ENCODE results near the gene SULF2.

The SULF2 gene

DNA sequence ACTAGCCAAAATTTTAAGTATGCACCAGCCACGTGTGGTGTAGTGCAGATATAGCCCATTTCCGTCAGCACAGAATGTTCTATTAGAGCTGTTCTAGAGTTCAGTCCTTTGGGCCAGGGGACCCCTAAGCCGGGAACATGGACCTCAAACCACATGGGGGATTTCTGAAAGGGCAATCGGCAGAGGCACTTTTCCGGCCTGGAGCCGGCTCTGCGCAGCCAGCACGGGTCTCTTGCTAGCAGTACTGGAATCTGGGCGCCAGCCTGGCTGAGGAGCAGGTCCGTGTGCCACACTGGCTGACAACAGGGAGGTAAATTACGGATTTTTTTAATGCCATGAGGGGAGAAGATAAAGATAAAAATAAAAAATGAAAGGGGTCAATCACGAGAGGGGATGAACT is 120.5 kb downstream of the SULF2 start:
- no peak for DNase-seq

- no peak for DNase-seq
These were observed 121.2 kb downstream of the SULF2 start for GRCh38 chr20:47664068-47664437.

GRCh38 chr20:47663354-47664067 is 121.8 kb downstream of the SULF2 start:
- DNase-seq = peak; percentile 61

- DNase-seq = no peak
These were observed 122.6 kb downstream of the SULF2 start for GRCh38 chr20:47662483-47663353.

GRCh38 chr20:47661714-47662113 is 123.6 kb downstream of the SULF2 start:
- no peak for DNase-seq

GRCh38 chr20:47660983-47661700 is 124.1 kb downstream of the SULF2 start:
- no peak for DNase-seq

- no peak for DNase-seq
These were observed 124.7 kb downstream of the SULF2 start for GRCh38 chr20:47660602-47660905.

DNA sequence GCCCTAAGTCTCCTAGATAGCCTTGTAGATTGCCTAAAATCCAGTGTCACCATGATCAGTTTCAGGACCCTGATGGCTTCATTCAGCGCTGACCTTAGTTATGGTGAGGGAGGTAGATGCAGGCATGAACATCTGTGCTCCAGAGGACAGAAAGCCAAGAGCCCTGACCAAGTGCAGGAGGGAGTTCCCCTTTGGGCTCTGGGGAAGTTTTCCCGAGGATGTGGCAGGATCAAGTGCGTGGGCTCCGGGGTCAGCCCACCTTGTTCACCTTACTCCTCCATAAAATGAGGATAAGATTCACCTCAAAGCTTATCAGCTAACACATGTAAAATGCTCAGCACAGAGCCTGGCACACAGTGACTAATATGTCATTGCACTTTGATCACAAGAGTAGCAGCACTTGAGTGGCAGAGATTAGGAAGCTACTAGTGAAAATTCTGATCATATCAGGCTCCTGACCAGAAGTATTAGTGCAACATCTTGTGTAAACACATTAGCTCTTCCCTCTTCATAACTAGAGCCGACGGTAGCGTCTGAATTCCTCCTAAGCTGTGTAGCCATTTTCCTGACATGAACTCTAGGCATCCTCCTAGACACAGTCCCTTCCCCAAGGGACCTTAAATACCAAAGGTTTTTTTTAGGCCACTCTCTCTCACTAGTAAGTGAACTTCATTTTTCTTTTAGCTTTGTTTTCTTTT is 125.2 kb downstream of the SULF2 start:
- no peak for DNase-seq

GRCh38 chr20:47656318-47656717 is 129.0 kb downstream of the SULF2 start:
- no peak for DNase-seq

DNA sequence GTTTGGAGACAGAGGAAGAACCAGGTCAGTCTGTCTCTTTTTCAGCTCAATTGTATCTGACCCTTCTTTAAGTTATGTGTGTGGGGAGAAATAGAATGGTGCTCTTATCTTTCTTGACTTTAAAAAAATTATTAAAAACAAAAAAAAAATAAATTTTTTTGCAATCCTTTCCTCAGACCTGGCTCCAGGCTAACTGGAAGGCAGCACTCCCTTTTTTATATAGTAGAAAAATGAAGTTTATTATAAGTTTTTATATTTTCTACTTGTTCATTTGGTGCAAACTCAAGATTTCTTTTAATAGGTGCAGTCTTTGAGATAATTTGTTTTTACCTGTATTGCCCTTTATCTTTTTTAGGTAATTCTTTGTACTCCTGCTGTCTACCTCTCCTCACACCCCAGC is 129.6 kb downstream of the SULF2 start:
- DNase-seq = no peak

DNA sequence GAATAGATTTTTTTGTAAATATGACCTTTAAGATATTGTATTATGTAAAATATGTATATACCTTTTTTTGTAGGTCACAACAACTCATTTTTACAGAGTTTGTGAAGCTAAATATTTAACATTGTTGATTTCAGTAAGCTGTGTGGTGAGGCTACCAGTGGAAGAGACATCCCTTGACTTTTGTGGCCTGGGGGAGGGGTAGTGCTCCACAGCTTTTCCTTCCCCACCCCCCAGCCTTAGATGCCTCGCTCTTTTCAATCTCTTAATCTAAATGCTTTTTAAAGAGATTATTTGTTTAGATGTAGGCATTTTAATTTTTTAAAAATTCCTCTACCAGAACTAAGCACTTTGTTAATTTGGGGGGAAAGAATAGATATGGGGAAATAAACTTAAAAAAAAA is 130.9 kb downstream of the SULF2 start:
- DNase-seq = no peak

DNA sequence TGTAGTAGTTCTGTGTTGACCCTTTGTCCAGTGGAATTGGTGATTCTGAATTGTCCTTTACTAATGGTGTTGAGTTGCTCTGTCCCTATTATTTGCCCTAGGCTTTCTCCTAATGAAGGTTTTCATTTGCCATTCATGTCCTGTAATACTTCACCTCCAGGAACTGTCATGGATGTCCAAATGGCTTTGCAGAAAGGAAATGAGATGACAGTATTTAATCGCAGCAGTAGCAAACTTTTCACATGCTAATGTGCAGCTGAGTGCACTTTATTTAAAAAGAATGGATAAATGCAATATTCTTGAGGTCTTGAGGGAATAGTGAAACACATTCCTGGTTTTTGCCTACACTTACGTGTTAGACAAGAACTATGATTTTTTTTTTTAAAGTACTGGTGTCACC is 131.4 kb downstream of the SULF2 start:
- DNase-seq = no peak

GRCh38 chr20:47652794-47653193 is 132.5 kb downstream of the SULF2 start:
- DNase-seq = no peak

- no peak for DNase-seq
These were observed 133.0 kb downstream of the SULF2 start for GRCh38 chr20:47652301-47652700.

GRCh38 chr20:47648943-47649342 is 136.3 kb downstream of the SULF2 start:
- no peak for DNase-seq

DNA sequence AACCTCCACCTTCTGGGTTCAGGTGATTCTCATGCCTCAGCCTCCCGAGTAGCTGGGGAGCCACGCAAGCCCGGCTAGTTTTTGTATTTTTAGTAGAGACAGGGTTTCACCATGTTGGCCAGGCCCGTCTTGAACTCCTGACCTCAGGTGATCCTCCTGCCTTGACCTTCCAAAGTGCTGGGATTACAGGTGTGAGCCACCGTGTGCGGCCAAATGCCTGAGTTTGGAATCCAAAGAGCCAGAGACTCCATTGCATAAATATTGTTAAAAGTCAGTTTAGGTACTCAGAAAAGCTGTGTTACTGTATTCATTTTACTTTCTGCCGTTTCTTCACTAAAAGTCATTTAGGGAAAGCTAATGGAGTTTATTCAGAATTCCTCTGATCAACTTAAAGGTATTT is 137.3 kb downstream of the SULF2 start:
- no peak for DNase-seq

- DNase-seq = no peak
These were observed 139.6 kb downstream of the SULF2 start for GRCh38 chr20:47645632-47646031.

DNA sequence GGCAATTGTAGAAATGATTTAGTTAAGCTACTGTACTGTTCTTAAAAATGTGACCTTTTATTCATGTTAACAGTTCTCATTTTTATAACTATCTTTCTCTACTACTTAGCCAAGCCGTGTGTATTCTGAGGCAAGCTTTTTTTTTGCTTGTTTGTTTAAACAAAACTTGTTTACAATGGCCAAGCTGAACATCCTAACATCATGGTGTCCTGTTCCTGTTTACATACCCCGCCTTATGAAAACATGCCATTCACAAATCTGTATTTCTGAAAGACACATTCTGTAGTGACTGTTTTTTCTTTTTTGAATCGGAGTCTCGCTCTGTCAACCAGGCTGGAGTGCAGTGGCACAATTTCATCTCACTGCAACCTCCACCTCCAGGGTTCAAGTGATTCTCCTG is 142.7 kb downstream of the SULF2 start:
- DNase-seq = no peak

DNA sequence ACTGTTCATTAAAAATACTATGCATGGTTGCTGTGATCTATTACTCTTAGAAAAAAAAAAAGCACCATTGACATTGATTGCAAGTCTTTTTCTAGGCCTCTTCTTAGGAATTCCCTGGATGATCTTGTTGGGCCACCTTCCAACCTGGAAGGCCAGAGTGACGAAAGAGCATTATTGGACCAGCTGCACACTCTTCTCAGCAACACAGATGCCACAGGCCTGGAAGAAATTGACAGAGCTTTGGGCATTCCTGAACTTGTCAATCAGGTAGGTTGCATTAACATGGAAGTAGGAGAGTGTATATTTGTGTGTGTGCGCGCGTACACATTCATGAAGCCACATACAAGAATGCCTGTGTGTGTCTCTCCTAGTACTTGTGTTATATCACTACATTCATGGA is 143.2 kb downstream of the SULF2 start:
- DNase-seq = no peak

DNA sequence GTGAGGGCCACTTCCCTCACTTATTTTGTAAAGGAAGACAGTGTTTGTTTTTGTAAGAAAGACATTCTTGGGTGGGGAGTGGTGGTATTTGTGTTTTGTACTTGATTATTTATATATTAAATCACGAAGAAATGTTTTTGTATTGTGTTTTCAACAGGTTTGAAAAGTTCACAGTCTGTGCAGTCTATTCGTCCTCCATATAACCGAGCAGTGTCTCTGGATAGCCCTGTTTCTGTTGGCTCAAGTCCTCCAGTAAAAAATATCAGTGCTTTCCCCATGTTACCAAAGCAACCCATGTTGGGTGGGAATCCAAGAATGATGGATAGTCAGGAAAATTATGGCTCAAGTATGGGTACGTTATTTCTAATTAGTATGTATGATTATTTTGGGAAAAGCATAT is 146.4 kb downstream of the SULF2 start:
- no peak for DNase-seq

GRCh38 chr20:47635256-47635655 is 150.0 kb downstream of the SULF2 start:
- no peak for DNase-seq

- DNase-seq = no peak
These were observed 154.2 kb downstream of the SULF2 start for GRCh38 chr20:47631078-47631477.

DNA sequence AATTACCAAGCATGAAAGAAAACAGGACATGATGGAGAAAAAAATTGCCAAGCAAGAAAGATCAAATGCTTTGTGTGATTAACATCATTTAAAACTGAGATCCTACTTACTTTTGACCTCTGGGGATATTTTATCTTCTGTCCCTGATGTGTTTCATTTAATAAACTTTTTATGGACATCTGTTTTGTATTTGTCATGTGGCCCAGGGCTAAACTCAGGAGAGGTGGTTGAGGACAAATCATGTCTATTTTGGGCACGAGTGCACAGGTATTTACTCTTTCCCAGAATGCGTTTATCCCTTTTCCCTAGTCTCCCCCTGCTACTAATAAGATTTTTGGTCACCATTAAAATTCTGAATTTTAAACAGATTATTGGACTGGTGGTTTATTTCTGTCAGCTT is 155.4 kb downstream of the SULF2 start:
- DNase-seq = no peak
